GM20431 (cell line): ENCODE data around the gene FAF1.

Source experiments
- in situ Hi-C: fragments of 300-500 bp; cut with MseI, MboI; formaldehyde crosslinking; loops from one replicate; pipeline ENCODE4 v1.15.0; 2020; ENCODE audit warnings: low sequenced_read_pairs; ENCODE audit not compliant: unreplicated experiment

FAF1 gene

GRCh38 chr1:50978852-50979781 lies 19.1 kb upstream of the FAF1 start:
- in situ Hi-C loops = no loop called here

- in situ Hi-C loops = no loop called here
Measured at GRCh38 chr1:50978144-50978851, 18.2 kb upstream of the FAF1 start.

GRCh38 chr1:50977575-50978143 lies 17.6 kb upstream of the FAF1 start:
- in situ Hi-C loops = no loop called here

GRCh38 chr1:50976890-50977574 lies 17.0 kb upstream of the FAF1 start:
- in situ Hi-C loops = no loop called here

- in situ Hi-C loops = no loop called here
Measured at GRCh38 chr1:50976111-50976889, 16.2 kb upstream of the FAF1 start.

- in situ Hi-C loops = no loop called here
Measured at GRCh38 chr1:50975436-50975835, 15.4 kb upstream of the FAF1 start.

GRCh38 chr1:50974618-50974935 lies 14.5 kb upstream of the FAF1 start:
- in situ Hi-C loops = no loop called here

- in situ Hi-C loops = no loop called here
Measured at GRCh38 chr1:50973875-50974617, 14.0 kb upstream of the FAF1 start.

- in situ Hi-C loops = no loop called here
Measured at GRCh38 chr1:50973255-50973654, 13.2 kb upstream of the FAF1 start.

- in situ Hi-C loops = no loop called here
Measured at GRCh38 chr1:50972766-50973165, 12.7 kb upstream of the FAF1 start.

- in situ Hi-C loops = no loop called here
Measured at GRCh38 chr1:50971748-50972305, 11.8 kb upstream of the FAF1 start.

- in situ Hi-C loops = no loop called here
Measured at GRCh38 chr1:50970931-50971582, 11.0 kb upstream of the FAF1 start.

- in situ Hi-C loops = no loop called here
Measured at GRCh38 chr1:50970509-50970887, 10.4 kb upstream of the FAF1 start.

GRCh38 chr1:50969611-50970508 lies 9.8 kb upstream of the FAF1 start, which contains the start of gene CDKN2C:
Gene CDKN2C, plus strand, starts transcription at chr1:50970245. Its CDS starts 124 bp downstream, at chr1:50970369.
- in situ Hi-C loops = no loop called here

- in situ Hi-C loops = no loop called here
Measured at GRCh38 chr1:50968821-50969610, 8.9 kb upstream of the FAF1 start.

- in situ Hi-C loops = no loop called here
Measured at GRCh38 chr1:50968158-50968820, 8.2 kb upstream of the FAF1 start.
